OCI-LY3 (cell line): ENCODE measurements around the gene STK26.

Source experiments
- EZH2phosphoT487 ChIP-seq: fragments of 200-600 bp; shearing (Covaris generic); IDR thresholded peaks from 2 replicates; pipeline ENCODE4 v1.6.1; 2018; ENCODE audit warnings: antibody characterized with exemption, mixed run types, low read depth
- TF ChIP-seq, protein P1 (sequence below): fragments of 200-600, 300-600 bp; sonication (generic); IDR thresholded peaks from 2 replicates; pipeline ENCODE4 v1.5.1; 2014; ENCODE audit warnings: antibody characterized with exemption, low read length, low read depth

DNA sequence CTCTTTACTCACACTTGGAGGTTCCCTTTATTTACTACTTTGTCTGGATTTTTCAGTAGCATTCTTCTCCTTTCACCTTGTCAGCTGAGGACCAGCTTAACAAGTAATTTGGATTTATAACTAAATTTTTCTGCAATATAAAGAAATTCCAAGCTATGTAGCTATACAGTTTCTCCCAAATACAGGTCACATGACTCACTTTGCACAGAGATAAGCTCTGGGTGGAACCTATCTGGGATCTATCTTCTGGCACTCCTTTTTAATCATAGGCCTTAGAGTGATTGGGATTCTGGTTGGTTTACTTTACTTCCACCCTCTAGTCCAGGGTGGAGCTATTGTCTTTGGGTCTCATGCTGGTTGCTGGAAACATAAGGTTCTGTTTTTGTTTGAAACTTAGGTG lies 34.9 kb upstream of the STK26 start:
- TF ChIP-seq, protein P1, sequence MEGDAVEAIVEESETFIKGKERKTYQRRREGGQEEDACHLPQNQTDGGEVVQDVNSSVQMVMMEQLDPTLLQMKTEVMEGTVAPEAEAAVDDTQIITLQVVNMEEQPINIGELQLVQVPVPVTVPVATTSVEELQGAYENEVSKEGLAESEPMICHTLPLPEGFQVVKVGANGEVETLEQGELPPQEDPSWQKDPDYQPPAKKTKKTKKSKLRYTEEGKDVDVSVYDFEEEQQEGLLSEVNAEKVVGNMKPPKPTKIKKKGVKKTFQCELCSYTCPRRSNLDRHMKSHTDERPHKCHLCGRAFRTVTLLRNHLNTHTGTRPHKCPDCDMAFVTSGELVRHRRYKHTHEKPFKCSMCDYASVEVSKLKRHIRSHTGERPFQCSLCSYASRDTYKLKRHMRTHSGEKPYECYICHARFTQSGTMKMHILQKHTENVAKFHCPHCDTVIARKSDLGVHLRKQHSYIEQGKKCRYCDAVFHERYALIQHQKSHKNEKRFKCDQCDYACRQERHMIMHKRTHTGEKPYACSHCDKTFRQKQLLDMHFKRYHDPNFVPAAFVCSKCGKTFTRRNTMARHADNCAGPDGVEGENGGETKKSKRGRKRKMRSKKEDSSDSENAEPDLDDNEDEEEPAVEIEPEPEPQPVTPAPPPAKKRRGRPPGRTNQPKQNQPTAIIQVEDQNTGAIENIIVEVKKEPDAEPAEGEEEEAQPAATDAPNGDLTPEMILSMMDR, result no peak
- TF ChIP-seq EZH2phosphoT487, result no peak
